GM04504 (cell line): ENCODE data around the gene USH1C.

Source experiments
- DNase-seq: peaks from one replicate; pipeline ENCODE4 v3.0.0-alpha.2; 2012; ENCODE audit warnings: low read depth

USH1C gene

DNA sequence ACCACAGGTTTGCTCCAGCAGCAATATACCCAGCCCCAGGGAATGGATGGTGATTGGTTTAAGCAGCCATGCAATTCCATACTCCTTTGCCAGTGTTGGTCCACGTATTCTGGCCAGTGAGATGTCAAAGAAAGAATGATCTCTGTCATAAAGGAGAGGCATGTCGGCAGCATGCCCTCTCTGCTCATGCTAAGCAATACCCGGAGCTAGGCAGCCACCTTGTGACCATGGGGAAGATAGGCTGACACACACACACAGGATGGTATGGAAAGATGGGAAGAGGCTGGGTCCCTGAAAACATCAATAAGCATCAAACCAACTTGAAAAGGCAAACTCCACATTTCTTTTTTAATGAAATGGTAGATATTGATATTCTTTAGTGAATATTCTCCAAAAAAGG, 72.7 kb downstream of the USH1C start:
- no peak for DNase-seq

DNA sequence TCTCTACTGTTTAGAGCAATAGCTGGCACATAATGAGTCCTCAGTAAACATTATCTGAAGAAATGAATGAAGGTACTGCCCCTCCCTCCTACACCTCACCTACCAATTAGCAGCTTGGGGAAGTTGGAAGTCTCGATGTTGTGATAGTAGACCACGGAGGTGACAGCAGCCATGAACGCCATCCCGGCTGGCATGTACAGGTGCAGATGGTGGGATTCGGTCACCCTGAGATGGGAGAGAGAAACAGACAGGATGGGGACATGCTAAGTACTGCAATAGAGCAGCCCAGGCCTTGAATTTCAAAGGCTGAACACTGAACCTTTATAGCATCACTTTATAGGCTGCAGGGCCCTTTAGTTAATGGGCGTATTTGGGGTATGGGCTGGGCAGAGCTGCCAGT, 74.2 kb downstream of the USH1C start:
- no peak for DNase-seq

DNA sequence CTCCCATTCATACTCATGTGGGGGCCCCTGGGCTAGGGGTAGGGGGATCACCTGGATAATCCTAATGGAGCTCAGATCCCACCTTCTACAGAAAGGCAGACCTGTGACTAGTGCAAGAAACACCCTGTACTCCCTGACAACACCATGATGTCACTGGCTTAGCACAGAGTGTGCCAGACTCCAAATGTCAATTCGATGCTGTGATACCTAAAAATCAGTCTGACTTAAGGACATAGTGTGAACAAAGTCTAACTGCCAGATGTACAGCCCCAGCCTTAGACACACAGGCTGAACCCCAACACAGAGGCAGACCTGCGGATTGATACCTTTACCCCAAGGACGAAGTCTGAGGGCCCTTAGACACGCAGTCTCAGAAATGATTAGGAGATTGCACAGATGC, 76.1 kb downstream of the USH1C start:
- no peak for DNase-seq

DNA sequence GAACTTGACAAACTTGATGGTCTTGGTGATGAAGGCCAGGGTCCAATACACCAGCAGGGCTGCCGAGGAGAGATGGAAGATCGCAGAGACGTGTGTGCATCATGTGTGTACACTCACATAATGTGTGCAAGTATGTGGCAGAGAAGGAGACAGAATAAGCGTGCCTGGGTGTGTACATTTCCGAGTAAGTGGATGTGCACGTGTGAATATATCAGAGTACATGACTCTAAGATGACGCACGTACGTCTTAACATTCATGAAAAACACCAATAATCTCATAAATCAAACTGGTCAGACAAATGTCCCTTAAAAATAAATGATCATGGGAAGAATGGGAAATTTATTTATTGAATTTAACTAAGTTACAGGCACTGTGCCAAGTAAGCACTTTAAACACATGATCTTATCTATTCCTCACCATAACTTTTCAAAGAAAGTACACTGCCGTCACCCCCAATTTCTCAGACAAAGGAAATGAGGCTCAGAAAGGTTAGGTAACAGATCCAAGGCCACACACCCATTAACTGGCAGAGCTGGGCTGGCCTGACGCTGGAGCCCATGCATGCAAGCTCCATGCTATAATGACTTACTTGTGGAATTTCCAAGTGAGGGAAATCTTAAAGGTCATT, 80.6 kb downstream of the USH1C start:
- DNase-seq, result no peak

DNA sequence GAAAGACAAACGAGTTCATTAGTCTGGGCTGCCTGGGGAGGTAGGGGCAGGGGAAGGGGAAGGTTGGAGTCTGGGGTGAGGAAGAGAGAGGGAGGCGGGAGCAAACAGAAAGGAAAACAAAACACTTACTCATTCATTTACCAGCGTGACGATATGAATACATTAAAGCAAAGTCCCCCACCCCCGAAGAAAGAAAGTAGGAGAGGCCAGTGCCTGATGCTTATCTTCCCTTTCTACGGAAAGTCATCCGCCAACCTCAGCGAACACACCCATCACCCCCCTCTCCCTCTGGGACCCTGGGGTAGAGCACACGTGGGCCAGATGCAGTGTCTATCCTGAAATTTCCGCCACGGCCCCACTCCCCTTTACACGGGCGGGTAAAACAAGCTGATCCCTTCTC, 81.3 kb downstream of the USH1C start:
- DNase-seq, result no peak

DNA sequence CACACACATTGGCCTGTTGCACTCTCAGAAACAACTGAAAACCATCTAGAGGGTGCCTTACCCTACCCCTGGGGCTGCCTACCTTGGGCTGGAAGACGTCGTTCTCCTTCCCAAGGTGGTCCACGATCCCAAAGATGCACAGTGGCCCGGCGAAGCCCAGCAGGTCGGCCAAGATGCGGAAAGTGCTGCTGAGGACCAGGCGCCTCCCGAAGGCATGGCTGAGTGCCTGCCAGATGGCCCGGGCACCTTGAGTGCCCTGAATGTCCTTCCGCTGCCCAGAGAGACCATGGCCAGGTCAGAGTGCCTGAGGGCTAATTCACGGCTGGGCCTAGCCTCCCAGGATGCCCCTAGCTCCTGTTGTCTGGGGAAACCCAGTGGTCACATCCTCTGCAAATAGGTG, 83.8 kb downstream of the USH1C start:
- DNase-seq, result no peak

DNA sequence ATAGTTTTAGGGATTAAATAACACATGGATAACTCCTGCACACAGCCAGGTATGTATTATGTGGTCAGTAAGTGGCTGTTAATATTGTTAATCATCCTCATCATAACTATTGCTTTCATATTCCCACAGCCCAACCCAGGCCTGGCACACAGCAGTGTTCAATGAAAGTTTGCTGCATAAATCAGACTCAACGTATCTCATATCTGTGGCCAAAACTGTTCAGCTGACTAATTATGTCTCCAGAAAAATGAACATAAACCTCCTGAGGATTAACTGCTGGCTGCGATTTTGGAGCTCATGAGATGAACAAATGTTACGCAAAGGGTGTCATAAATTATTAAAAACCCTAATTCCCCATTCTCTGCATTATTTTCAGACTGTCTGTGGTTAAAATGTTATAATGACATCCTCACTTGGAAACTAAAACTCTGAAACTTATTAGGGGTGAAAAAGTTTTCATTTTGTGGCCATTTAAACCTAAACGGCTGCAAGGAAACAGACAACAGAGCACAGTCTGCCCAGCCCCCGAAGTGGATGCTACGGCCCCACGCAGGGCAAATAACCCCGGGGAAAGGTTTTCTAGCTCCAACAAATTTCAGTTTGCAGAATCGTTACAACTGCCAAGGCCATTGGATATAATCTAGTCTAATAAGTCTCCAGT, 84.8 kb downstream of the USH1C start:
- no peak for DNase-seq

DNA sequence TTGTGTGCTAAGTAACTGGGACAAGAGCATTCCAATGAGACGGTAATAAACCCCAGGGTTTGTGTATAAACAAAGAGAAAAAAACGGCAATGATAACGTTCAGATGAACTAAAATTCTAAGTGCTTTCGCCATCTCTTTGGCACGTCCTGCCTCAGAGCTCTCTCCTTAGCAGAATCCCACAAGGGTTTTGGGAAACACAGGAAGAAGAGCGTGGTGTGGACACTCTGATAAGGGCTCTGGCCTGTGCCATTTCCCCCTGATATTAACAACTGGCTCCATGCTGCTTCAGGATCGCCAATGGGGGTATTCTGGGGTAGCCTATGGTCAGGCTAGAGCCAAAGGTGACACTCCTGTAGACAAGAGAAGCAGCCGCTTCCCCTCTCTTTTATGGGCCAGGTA, 85.9 kb downstream of the USH1C start:
- DNase-seq, result no peak

DNA sequence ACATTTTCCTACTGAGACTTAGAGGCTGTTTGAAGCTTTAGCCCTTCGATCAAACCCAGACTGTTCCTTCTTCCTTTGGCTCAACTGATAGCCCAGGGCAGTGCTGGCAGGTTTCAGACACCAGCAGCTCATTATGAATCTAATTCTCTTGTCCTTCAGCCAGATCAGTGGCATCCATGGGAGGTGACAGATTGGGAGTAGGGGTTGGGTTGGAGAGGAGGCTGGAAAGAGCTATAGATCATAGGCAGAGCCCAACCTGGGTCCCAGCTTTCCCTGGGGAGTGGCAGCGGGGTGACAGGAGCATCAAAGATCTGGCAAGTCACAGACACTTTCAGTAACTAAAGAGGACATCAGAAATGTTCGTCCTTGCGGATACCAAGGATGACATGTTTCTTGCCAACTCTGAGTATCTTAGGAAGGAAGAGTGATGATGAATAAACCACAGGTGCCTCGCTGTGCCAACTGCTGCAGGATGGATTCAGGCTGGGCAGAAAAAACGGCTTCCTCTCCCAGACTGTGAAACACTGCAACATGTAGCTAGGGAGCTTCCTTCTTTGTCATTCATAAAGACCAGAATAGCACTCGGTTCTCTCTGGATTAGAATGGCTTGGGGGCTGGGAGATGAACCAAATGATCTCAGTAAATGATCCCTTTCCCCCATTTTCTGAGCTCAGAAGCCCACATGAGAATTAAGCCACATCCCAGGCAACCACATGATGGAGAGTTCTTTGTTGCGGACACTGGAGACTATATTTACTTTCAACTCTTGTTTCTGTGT, 86.6 kb downstream of the USH1C start:
- no peak for DNase-seq

DNA sequence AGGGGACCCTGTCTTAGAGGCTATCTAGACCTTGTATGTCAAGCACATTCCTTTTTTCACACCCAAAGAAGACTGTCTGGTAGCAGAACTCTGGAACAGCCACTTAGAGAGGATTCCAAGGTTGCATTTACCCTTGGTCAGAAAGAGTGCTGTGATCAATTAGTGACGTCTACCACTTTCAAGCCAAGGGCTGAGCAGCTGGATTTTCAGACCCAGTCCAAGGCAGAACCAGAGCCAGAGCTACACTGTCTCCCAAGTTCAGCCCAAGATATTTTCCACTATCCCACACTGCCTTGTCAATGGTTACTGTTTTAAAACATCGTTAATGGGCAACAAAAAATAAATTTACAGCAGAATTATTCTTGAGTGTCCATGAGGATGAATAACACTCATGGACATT, 91.5 kb downstream of the USH1C start:
- no peak for DNase-seq

DNA sequence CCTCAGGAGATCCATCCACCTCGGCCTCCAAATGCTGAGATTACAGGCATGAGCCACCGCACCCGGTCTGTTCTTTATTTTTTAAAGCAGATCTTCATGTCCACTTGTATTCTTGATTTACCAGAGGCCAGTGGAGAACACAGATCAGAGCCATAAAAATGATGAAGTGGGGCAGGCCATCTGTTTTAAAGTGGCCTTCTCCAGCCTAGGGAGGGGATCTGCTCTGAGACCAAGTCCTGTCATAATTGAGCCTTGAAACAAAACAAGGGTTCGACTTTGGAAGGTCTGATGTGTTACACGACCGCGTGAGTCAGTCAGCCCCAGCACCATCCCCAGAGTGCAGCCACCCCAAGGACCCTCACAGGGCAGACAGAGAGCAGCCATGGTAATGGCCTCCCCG, 95.1 kb downstream of the USH1C start:
- DNase-seq, result no peak

DNA sequence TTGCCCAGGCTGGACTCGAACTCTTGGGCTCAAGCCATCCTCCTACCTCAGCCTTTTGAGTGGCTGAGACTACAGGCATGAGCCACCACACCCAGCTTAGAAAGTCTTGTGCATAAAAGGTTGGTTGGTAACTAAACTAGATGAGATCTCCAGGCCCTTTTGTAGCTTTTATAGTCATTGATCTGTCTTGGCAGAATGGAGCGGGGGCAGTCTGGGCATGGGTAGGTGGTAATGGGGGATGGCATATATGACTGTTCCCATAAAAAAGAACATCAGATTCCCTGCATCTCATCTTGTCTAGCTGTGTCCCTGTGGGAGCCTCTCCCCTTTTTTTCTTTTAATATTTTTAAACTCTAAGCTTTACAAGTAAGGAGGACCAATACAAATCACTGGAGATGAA, 97.7 kb downstream of the USH1C start:
- no peak for DNase-seq

DNA sequence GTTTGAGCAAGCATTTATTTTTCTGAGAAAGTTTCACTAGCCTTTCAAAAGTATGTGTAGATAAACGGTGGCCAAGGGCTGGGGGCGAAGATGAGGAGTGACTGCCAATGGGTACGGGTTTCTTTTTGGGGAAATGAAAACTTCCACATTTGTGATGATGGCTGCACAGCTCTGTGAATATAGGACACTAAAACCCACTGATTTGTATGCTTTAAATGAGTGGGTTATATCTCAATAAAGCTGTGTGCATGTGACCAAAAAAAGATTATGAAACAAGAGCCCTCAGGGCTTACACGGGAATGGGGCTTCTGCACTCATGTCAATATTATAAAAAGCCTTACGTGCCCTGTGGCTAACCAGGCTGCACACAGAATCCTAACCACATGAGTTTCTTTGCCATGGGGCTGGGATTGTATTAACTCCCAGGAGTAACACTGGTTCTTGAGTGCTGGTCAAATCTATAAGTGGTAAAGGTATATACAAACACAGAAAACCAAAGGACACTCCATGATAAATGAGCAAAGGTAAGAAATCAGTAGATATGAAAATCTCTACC, 98.9 kb downstream of the USH1C start:
- DNase-seq, result no peak

DNA sequence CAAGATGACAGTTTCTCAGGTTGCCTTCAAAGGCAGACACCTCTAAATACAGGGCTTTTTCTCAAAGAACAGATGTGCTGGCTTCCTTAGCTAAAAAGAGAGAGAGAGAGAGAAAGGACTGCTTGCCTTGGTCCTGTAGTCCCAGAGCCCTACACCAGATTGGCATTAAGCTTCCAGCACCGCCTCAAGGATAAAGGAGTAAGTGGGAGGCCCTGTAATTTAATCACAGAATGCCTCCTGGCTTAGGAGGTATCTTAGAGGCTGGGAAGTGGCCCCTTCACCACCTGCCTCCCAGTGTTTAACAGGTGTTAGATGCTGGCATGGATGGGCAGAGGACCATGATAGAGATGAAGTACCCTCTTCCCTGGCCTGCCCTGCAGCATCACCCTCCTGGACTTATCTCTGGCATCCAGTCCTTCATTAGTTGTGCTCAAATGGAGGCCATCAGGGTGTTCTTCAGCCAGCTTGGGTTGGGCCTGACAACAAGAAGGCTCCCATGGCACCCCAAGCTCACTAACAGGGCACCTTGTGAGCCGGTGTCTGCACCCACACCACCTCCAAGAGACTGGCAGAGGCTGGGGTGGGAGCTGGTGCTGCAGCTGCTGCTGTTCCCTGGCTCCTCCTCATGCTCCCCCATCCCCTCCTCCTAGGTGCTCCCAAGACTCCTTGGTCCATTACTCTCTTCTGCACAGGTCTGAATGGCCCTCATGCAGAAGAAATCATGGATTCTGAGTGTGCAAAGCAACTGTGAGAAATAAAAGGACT, 100.1 kb downstream of the USH1C start:
- no peak for DNase-seq
